SK-N-SH treated with all-trans-retinoic acid at 6 μM for 48 hours (cell line): ENCODE results near the gene WDR54.

Source experiments
- ATAC-seq: fragments of 200-7000 bp; cut with Tn5 transposase; 3 replicates; pipeline ENCODE4 v1.9.1; 2020; ENCODE audit warnings: mild to moderate bottlenecking, moderate library complexity
- ARNTL ChIP-seq: fragments of 450-650 bp; formaldehyde crosslinking; IDR thresholded peaks from 2 replicates; pipeline ENCODE4 v1.5.0; 2020; ENCODE audit warnings: low read depth, mild to moderate bottlenecking, moderate library complexity, borderline replicate concordance
- BACH2 ChIP-seq: fragments of 250-450 bp; sonication (Bioruptor Pico); IDR thresholded peaks from 2 replicates; pipeline ENCODE4 v1.9.0; 2021; ENCODE audit warnings: mild to moderate bottlenecking, borderline replicate concordance
- CSDC2 ChIP-seq: fragments of 250-450 bp; sonication (Bioruptor Pico); IDR thresholded peaks from 2 replicates; pipeline ENCODE4 v1.5.0; 2020; ENCODE audit warnings: mild to moderate bottlenecking, moderate library complexity
- ESRRG ChIP-seq: fragments of 250-450 bp; sonication (Bioruptor Pico); IDR thresholded peaks from 2 replicates; pipeline ENCODE4 v1.6.1; 2021; ENCODE audit warnings: mild to moderate bottlenecking
- ISL1 ChIP-seq: fragments of 250-450 bp; sonication (Bioruptor Pico); IDR thresholded peaks from 2 replicates; pipeline ENCODE4 v2.1.2; 2022; ENCODE audit warnings: mild to moderate bottlenecking, moderate library complexity
- PPARA ChIP-seq: fragments of 250-450 bp; sonication (Bioruptor Pico); IDR thresholded peaks from 2 replicates; pipeline ENCODE4 v1.5.0; 2020; ENCODE audit warnings: mild to moderate bottlenecking, borderline replicate concordance
- RARB ChIP-seq: fragments of 250-450 bp; sonication (Bioruptor Pico); IDR thresholded peaks from 2 replicates; pipeline ENCODE4 v1.8.0; 2021; ENCODE audit warnings: mild to moderate bottlenecking, moderate library complexity
- SNAI2 ChIP-seq: fragments of 250-450 bp; sonication (Bioruptor Pico); IDR thresholded peaks from 2 replicates; pipeline ENCODE4 v1.5.0; 2020; ENCODE audit warnings: mild to moderate bottlenecking, moderate library complexity
- TCF4 ChIP-seq: fragments of 250-450 bp; sonication (Bioruptor Pico); IDR thresholded peaks from 2 replicates; pipeline ENCODE4 v1.8.0; 2021; ENCODE audit warnings: mild to moderate bottlenecking, moderate library complexity, borderline replicate concordance
- ZC3H10 ChIP-seq: fragments of 250-450 bp; sonication (Bioruptor Pico); IDR thresholded peaks from 2 replicates; pipeline ENCODE4 v1.5.1; 2021; ENCODE audit warnings: mild to moderate bottlenecking, moderate library complexity
- ZFP3 ChIP-seq: fragments of 250-450 bp; sonication (Bioruptor Pico); IDR thresholded peaks from 2 replicates; pipeline ENCODE4 v1.5.0; 2020; ENCODE audit warnings: mild to moderate bottlenecking, moderate library complexity
- ZFP30 ChIP-seq: fragments of 450-650 bp; formaldehyde crosslinking; IDR thresholded peaks from 2 replicates; pipeline ENCODE4 v1.5.0; 2022; ENCODE audit warnings: mild to moderate bottlenecking, moderate library complexity
- ZNF565 ChIP-seq: fragments of 450-650 bp; formaldehyde crosslinking; conservative IDR thresholded peaks from 2 replicates; pipeline ENCODE4 v1.5.0; 2020; ENCODE audit warnings: low read depth, mild to moderate bottlenecking, moderate library complexity
- ZNF70 ChIP-seq: fragments of 450-650 bp; formaldehyde crosslinking; IDR thresholded peaks from 2 replicates; pipeline ENCODE4 v1.5.0; 2020; ENCODE audit warnings: mild to moderate bottlenecking, moderate library complexity
- TF ChIP-seq, protein P1 (sequence below): fragments of 250-450 bp; sonication (Bioruptor Pico); IDR thresholded peaks from 2 replicates; pipeline ENCODE4 v1.5.0; 2020; ENCODE audit warnings: mild to moderate bottlenecking, moderate library complexity
- TF ChIP-seq, protein P2 (sequence below): fragments of 250-450 bp; sonication (Bioruptor Pico); IDR thresholded peaks from 2 replicates; pipeline ENCODE4 v1.5.1; 2020; ENCODE audit warnings: low read depth, mild to moderate bottlenecking, moderate library complexity
- TF ChIP-seq, protein P3 (sequence below): fragments of 250-450 bp; sonication (Bioruptor Pico); IDR thresholded peaks from 2 replicates; pipeline ENCODE4 v1.8.0; 2021; ENCODE audit warnings: low read depth, mild to moderate bottlenecking, moderate library complexity, borderline replicate concordance
- TF ChIP-seq, protein P4 (sequence below): fragments of 250-450 bp; sonication (Bioruptor Pico); IDR thresholded peaks from 2 replicates; pipeline ENCODE4 v1.5.1; 2021; ENCODE audit warnings: mild to moderate bottlenecking, moderate library complexity
- TF ChIP-seq, protein P5 (sequence below): fragments of 250-450 bp; sonication (Bioruptor Pico); IDR thresholded peaks from 2 replicates; pipeline ENCODE4 v1.8.0; 2020; ENCODE audit warnings: mild to moderate bottlenecking, moderate library complexity, borderline replicate concordance

WDR54 gene

DNA sequence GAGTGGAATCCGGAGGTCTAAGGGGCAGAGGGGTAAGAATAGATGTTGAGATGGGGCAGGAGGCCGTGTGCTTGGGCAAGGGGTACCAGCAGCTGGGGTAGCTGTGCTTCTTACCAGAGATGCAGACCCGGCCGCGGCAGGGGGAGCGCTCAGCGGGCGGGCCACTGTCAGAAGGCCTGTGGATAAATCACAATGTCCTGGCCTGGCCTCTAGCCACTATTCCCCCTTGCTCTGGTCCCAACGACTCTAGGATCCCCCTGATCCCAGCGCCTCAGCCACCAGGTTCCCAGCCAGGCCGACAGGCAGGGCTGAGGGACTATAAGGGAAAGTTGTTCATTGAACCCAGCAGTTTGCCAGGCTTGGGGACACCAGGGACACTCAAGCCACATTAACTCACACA is 9.0 kb downstream of the WDR54 start (continued):
- TF ChIP-seq ZNF565 (no peak), ZC3H10 (no peak), CSDC2 (CRISPR knock-in tag) (no peak), ISL1 (CRISPR knock-in tag) (no peak), RARB (no peak)

DNA sequence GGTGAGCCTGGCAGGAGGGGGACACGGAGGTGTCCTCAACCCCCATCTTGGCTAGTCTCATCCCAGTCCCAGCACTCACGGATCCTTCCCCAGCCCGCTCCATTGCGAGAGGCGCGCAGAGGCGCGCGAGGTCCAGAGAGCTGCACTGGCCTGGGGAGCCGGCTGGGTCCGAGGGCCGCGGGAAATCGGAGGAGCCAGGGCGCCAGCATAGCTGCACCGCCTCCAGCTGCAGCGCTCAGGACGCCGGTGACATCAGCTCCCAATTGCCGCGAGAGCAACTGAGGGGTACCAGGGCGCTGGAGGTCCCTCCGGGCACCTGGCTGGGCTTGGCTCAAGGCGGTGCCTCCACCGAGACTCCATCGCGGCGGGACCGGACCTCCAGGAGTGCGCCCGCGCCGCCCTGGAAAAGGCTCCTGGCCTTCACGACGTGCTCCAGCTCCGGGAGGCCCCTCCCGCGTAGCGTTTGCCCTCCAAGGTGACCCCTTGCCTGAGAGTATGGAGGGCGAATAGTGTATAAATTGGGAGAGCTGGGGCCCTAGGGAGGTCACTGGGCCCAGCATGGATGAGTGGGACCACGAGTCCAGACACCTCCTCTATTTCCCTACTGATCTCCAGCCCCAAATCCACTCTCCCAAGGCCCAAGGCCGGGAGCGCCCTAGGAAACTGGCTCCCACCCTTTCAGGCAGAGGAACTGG is 14.7 kb downstream of the WDR54 start:
- no peak for ATAC-seq
- no peak for TF ChIP-seq ZFP3
- TF ChIP-seq, protein P1, sequence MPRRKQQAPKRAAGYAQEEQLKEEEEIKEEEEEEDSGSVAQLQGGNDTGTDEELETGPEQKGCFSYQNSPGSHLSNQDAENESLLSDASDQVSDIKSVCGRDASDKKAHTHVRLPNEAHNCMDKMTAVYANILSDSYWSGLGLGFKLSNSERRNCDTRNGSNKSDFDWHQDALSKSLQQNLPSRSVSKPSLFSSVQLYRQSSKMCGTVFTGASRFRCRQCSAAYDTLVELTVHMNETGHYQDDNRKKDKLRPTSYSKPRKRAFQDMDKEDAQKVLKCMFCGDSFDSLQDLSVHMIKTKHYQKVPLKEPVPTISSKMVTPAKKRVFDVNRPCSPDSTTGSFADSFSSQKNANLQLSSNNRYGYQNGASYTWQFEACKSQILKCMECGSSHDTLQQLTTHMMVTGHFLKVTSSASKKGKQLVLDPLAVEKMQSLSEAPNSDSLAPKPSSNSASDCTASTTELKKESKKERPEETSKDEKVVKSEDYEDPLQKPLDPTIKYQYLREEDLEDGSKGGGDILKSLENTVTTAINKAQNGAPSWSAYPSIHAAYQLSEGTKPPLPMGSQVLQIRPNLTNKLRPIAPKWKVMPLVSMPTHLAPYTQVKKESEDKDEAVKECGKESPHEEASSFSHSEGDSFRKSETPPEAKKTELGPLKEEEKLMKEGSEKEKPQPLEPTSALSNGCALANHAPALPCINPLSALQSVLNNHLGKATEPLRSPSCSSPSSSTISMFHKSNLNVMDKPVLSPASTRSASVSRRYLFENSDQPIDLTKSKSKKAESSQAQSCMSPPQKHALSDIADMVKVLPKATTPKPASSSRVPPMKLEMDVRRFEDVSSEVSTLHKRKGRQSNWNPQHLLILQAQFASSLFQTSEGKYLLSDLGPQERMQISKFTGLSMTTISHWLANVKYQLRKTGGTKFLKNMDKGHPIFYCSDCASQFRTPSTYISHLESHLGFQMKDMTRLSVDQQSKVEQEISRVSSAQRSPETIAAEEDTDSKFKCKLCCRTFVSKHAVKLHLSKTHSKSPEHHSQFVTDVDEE: no peak
- TF ChIP-seq, protein P2, sequence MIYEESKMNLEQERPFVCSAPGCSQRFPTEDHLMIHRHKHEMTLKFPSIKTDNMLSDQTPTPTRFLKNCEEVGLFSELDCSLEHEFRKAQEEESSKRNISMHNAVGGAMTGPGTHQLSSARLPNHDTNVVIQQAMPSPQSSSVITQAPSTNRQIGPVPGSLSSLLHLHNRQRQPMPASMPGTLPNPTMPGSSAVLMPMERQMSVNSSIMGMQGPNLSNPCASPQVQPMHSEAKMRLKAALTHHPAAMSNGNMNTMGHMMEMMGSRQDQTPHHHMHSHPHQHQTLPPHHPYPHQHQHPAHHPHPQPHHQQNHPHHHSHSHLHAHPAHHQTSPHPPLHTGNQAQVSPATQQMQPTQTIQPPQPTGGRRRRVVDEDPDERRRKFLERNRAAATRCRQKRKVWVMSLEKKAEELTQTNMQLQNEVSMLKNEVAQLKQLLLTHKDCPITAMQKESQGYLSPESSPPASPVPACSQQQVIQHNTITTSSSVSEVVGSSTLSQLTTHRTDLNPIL (CRISPR knock-in tag): no peak
- TF ChIP-seq ZC3H10: no peak
- no peak for TF ChIP-seq ESRRG (CRISPR knock-in tag)
- no peak for TF ChIP-seq RARB
- no peak for TF ChIP-seq CSDC2 (CRISPR knock-in tag)
- TF ChIP-seq, protein P3, sequence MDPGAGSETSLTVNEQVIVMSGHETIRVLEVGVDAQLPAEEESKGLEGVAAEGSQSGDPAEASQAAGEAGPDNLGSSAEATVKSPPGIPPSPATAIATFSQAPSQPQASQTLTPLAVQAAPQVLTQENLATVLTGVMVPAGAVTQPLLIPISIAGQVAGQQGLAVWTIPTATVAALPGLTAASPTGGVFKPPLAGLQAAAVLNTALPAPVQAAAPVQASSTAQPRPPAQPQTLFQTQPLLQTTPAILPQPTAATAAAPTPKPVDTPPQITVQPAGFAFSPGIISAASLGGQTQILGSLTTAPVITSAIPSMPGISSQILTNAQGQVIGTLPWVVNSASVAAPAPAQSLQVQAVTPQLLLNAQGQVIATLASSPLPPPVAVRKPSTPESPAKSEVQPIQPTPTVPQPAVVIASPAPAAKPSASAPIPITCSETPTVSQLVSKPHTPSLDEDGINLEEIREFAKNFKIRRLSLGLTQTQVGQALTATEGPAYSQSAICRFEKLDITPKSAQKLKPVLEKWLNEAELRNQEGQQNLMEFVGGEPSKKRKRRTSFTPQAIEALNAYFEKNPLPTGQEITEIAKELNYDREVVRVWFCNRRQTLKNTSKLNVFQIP (CRISPR knock-in tag): no peak

DNA sequence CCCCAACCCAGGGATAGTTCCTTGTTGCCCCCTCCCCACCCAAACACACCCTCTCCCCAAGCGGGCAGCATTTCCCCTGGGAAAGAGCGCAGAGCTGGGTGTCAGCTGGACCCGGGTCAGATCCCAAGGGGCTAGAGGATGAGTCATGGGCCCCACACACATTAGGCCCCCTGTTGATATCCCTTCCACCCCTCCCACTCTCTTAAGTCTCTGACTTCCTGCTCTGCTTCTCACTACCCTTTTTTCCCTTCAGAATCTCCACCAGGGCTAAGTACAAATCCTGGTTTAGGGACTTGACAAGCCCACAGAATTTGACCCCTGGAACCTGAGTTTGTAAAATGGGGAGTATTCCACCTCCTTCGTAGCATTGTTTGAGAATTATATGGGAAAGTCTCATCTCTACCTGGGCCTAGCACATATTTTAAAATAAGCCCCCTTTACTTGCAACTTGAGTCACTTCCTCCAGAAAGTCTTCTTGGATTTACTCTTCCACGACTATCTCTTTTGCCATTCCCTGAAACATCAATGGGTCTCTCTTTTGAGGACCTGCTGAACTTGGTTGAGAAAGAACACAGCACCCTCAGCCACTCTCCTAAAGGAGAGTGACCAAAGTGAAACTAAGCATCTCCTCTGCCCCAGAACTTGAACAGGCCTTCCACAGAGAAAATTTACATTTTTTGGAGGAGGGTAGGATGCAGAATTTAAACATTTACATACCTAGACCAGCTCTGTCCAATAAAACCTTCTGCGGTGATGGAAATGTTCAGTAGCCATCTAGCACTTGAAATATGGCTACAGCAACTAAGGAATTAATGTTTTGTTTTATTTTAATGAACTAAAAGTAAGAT is 15.5 kb downstream of the WDR54 start:
- TF ChIP-seq PPARA (no peak), BACH2 (CRISPR knock-in tag) (no peak), ZFP3 (no peak), ESRRG (CRISPR knock-in tag) (no peak), ZNF70 (no peak)
- TF ChIP-seq, protein P4, sequence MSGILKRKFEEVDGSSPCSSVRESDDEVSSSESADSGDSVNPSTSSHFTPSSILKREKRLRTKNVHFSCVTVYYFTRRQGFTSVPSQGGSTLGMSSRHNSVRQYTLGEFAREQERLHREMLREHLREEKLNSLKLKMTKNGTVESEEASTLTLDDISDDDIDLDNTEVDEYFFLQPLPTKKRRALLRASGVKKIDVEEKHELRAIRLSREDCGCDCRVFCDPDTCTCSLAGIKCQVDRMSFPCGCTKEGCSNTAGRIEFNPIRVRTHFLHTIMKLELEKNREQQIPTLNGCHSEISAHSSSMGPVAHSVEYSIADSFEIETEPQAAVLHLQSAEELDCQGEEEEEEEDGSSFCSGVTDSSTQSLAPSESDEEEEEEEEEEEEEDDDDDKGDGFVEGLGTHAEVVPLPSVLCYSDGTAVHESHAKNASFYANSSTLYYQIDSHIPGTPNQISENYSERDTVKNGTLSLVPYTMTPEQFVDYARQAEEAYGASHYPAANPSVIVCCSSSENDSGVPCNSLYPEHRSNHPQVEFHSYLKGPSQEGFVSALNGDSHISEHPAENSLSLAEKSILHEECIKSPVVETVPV (CRISPR knock-in tag): no peak
- TF ChIP-seq, protein P1: no peak
- ATAC-seq: no peak

DNA sequence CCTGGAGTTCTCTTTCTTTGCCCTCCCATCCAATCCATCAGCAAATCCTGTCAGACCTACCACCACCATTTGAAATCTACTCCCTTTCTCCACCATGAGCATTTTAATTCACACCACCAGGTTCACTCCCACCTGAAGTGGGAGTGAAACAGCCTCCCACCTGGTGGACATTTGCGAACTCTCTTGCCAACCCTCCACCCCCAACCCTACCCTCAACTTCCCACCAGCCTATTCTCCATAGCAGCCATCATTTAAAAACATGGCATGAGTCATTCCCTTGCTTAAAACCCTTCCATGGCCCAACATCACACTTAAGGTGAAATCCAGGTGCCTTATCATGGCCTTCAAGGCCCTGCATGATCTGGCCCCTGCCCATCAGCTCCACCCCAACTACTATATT is 16.7 kb downstream of the WDR54 start:
- no peak for ATAC-seq
- TF ChIP-seq, protein P1: no peak
- no peak for TF ChIP-seq ARNTL
- no peak for TF ChIP-seq PPARA
- no peak for TF ChIP-seq ZNF70
- TF ChIP-seq CSDC2 (CRISPR knock-in tag): no peak
- TF ChIP-seq, protein P5, sequence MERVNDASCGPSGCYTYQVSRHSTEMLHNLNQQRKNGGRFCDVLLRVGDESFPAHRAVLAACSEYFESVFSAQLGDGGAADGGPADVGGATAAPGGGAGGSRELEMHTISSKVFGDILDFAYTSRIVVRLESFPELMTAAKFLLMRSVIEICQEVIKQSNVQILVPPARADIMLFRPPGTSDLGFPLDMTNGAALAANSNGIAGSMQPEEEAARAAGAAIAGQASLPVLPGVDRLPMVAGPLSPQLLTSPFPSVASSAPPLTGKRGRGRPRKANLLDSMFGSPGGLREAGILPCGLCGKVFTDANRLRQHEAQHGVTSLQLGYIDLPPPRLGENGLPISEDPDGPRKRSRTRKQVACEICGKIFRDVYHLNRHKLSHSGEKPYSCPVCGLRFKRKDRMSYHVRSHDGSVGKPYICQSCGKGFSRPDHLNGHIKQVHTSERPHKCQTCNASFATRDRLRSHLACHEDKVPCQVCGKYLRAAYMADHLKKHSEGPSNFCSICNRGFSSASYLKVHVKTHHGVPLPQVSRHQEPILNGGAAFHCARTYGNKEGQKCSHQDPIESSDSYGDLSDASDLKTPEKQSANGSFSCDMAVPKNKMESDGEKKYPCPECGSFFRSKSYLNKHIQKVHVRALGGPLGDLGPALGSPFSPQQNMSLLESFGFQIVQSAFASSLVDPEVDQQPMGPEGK (CRISPR knock-in tag): no peak
- no peak for TF ChIP-seq ZFP3
- no peak for TF ChIP-seq ZNF565
- TF ChIP-seq ZFP30 (CRISPR knock-in tag): no peak
- no peak for TF ChIP-seq SNAI2 (CRISPR knock-in tag)
- no peak for TF ChIP-seq RARB
- no peak for TF ChIP-seq TCF4
